Fibroblast of mammary gland (primary cell): ENCODE results near the gene GJD4.

ENCODE experiments used
- DNase-seq: peaks from one replicate; pipeline ENCODE4 v3.0.0-alpha.2; 2010; ENCODE audit warnings: low read depth
- H3K4me3 ChIP-seq: 2 replicates; pipeline ENCODE4 v1.5.1; 2011; ENCODE audit warnings: low read depth, mild to moderate bottlenecking, low read length, moderate library complexity; ENCODE audit not compliant: control insufficient read depth
- TF ChIP-seq, protein P1 (sequence below): conservative IDR thresholded peaks from 2 replicates; pipeline ENCODE4 v1.5.1; 2011; ENCODE audit warnings: low read depth, low read length, inconsistent platforms; ENCODE audit not compliant: control insufficient read depth, insufficient read depth

The GJD4 gene, protein sequence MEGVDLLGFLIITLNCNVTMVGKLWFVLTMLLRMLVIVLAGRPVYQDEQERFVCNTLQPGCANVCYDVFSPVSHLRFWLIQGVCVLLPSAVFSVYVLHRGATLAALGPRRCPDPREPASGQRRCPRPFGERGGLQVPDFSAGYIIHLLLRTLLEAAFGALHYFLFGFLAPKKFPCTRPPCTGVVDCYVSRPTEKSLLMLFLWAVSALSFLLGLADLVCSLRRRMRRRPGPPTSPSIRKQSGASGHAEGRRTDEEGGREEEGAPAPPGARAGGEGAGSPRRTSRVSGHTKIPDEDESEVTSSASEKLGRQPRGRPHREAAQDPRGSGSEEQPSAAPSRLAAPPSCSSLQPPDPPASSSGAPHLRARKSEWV

DNA sequence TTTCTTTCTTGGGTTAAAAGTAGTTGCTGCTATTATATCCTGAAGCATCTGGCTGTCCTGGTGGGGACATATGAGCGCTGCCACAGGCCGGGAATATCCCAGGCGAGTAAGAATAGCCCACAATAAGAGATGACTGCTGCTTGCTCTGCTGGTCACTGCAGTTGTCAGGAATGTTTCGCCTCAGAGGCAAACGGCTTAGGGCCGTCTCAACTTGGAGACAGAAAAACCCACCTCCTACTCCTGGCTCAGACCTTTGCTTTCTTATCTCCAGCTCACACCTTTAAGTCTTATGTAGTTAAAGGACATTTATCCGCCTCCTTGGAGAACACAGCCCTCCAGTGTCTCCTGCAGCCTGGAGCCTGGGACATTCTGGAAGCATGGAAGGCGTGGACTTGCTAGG lies at the start of gene GJD4:
GJD4 (plus strand) TSS at position 151 of the 400 bp plus-strand sequence; CDS start at position 378, 227 bp downstream.
- no peak within 1 kb of the TSS for H3K4me3 ChIP-seq
- DNase-seq: no peak
- TF ChIP-seq, protein P1, sequence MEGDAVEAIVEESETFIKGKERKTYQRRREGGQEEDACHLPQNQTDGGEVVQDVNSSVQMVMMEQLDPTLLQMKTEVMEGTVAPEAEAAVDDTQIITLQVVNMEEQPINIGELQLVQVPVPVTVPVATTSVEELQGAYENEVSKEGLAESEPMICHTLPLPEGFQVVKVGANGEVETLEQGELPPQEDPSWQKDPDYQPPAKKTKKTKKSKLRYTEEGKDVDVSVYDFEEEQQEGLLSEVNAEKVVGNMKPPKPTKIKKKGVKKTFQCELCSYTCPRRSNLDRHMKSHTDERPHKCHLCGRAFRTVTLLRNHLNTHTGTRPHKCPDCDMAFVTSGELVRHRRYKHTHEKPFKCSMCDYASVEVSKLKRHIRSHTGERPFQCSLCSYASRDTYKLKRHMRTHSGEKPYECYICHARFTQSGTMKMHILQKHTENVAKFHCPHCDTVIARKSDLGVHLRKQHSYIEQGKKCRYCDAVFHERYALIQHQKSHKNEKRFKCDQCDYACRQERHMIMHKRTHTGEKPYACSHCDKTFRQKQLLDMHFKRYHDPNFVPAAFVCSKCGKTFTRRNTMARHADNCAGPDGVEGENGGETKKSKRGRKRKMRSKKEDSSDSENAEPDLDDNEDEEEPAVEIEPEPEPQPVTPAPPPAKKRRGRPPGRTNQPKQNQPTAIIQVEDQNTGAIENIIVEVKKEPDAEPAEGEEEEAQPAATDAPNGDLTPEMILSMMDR: no peak

DNA sequence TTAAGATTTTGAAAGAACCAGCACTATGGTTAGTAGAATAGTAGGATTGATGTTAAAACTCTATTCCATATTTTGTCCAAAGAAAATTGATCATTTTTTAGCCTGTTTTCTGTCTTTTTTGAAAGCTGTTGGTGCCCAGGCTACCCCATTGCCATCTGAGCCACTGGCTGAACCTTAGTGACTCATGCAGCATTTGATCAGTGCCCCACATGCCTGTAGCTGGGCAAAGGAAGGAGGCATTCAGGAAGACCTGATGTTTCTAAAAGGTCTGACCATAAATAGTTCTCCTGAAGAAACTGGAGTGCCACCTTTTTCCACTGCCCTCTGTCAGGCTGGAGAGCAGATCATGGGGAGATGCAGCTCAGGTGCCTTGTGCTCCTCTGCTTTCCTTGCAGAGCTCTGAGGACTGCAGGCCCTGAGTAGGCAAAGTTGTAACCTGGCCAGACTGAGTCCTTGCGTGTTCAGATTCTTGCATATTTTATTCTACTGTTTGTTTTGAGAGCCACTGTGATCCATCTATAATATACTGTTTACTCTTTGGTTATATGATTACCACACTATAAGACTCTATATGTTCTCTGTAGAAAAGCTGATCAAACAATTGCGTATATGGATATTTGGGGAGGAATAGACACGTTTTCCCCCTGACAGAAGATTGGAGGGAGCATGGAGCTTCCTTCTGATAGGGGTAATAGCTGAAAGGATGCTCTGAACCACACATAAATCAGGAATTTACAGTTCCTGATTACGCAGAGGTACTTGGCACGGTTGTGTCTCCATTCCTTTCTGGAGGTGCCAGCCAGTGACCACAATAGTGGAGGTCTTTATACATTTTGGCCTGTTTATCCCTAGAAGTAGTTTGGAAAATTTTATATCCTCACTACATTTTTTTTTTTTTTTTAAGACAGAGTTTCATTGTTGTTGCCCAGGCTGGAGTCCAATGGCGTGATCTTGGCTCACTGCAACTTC lies 48.9 kb upstream of the GJD4 start:
- TF ChIP-seq, protein P1: no peak
- no peak for DNase-seq
- H3K4me3 ChIP-seq: no peak overlapping the region

DNA sequence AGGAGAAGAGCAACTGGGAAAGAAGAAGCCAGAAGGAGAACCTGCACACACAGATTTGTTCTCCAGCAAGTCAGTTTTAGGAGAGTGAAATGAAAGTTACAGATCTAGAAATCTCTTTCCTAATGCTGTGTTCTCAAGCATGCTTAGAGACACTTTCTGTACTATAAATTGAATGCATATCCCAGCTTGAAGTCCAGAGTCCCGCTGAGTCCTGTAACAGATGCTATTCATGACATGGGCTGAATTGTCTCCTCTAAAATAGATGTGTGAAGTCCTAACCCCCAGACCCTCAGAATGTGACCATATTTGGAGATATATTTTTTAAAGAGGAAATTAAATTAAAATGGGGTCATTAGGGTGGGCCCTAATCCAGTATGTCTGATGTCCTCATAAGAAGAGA lies 46.9 kb upstream of the GJD4 start:
- no peak overlapping the region for H3K4me3 ChIP-seq
- TF ChIP-seq, protein P1: no peak
- DNase-seq: no peak

DNA sequence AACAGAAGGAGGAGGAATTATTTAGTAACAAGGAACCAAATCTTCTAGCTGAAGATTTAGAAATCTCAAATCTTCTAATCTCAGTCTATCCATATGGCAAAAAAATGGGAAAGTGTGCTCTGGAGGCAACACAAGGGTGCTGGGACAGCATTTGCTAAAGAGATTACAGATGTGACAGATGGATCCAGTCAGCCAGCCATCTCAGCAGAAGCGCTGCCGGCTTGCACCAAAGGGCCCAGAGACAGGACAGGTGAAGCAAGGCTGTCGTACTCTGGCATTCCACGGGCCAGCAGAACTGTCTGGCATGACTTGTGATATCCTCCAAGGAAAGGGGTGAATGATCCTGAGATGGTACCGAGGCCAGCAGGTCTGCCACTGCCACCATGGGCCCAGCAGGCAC lies 45.7 kb upstream of the GJD4 start:
- DNase-seq: no peak
- TF ChIP-seq, protein P1: no peak
- no peak overlapping the region for H3K4me3 ChIP-seq

DNA sequence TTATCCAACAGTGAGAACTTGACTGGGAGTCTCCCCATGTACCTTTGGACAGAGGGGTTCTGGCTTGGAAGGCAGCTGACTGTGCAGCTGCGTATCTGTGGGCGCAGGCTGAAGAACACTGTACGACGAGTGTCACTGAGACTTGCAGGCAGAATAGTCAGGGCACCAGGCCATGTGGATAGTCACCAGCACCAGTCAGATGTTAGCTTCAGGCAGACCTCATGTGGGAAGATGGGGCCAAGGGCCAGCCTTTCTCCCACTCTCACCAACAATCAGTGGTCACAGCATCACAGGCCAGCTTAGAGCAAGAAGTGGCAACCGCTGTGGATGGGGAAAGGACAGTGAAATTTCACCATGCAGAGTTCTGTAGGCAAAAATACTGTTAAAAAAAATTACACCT lies 43.4 kb upstream of the GJD4 start:
- TF ChIP-seq, protein P1: no peak
- H3K4me3 ChIP-seq: no peak overlapping the region
- no peak for DNase-seq

DNA sequence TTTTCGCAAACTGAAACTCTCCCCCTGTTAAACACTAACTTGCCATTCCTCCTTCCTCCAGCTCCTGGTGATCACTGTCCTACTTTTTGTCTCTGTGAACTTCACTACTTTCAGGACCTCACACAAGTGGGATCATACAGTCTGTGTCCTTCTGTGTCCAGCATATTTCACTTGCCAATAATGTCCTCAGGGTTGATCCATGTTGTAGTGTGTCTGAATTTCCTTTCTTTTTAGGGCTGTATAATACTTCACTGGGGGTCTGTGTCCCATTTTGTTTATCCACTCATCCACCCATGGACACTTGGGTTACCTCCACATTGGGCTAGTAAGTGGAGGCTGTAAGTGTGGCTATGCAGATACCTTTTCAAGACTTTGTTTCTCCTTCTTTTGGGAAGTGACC lies 42.7 kb upstream of the GJD4 start:
- DNase-seq: no peak
- H3K4me3 ChIP-seq: no peak overlapping the region
- TF ChIP-seq, protein P1: no peak
